HUES64 (cell line): ENCODE measurements around the gene EPS15.

ENCODE experiments used
- H3K27ac ChIP-seq: 2 replicates; pipeline ENCODE4 v1.7.0; 2013; ENCODE audit warnings: low read depth, low read length, inconsistent platforms
- H3K27me3 ChIP-seq: 2 replicates; pipeline ENCODE4 v1.6.1; 2013; ENCODE audit warnings: mild to moderate bottlenecking, low read length; ENCODE audit not compliant: insufficient read depth
- H3K36me3 ChIP-seq: 2 replicates; pipeline ENCODE4 v1.6.1; 2013; ENCODE audit warnings: mild to moderate bottlenecking, low read length; ENCODE audit not compliant: insufficient read depth
- H3K4me1 ChIP-seq: 2 replicates; pipeline ENCODE4 v1.6.1; 2013; ENCODE audit warnings: mild to moderate bottlenecking, low read length, moderate library complexity; ENCODE audit not compliant: insufficient read depth
- H3K4me3 ChIP-seq: 2 replicates; pipeline ENCODE4 v1.5.1; 2013; ENCODE audit warnings: mild to moderate bottlenecking, low read length, moderate library complexity
- H3K9ac ChIP-seq: 2 replicates; pipeline ENCODE4 v1.6.1; 2013; ENCODE audit warnings: mild to moderate bottlenecking, low read depth, low read length
- H3K9me3 ChIP-seq: 2 replicates; pipeline ENCODE4 v1.6.1; 2013; ENCODE audit warnings: low read depth, low read length; ENCODE audit not compliant: insufficient read depth
- WGBS: fragments of 150-250, 120-280 bp; methylation state at CpG from one replicate; pipeline ENCODE4 v1.1.7; 2013; ENCODE audit warnings: missing lambda C conversion rate; 5-methylcytosine and 5-hydroxymethylcytosine counted together

EPS15 gene

GRCh38 chr1:51320967-51321923, 197.8 kb downstream of the EPS15 start:
- no peaks in the 10 kb centered on the region for H3K4me1 ChIP-seq
- no peak overlapping the region for H3K9ac ChIP-seq
- H3K27me3 ChIP-seq = no peaks in the 10 kb centered on the region
- no peak overlapping the region for H3K27ac ChIP-seq
- no peaks in the 10 kb centered on the region for H3K36me3 ChIP-seq
- H3K4me3 ChIP-seq = no peak overlapping the region
- H3K9me3 ChIP-seq = no peaks in the 10 kb centered on the region
- WGBS = 96% methylated on average over 11 of the region's 11 CpGs

- H3K27me3 ChIP-seq = no peaks in the 10 kb centered on the region
- H3K4me1 ChIP-seq = no peaks in the 10 kb centered on the region
- WGBS = 86% methylated on average over 7 of the region's 7 CpGs
- no peak overlapping the region for H3K9ac ChIP-seq
- no peak overlapping the region for H3K4me3 ChIP-seq
- no peaks in the 10 kb centered on the region for H3K36me3 ChIP-seq
- H3K27ac ChIP-seq = no peak overlapping the region
- H3K9me3 ChIP-seq = no peaks in the 10 kb centered on the region
These were observed 201.3 kb downstream of the EPS15 start for GRCh38 chr1:51317798-51318197.

DNA sequence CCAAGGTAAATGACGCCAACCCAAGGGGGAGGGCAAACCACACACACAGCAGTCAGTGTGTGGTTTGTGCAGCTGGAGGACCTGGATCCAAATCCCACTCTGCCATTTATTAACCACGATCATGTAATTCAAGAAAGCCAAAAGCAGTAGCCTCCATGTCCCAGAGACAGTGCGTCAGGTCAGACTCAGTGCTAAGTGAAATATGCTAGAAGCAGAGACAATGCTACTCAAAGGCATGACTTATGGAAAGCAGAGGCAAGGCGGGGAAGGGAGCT, 202.3 kb downstream of the EPS15 start:
- no peaks in the 10 kb centered on the region for H3K36me3 ChIP-seq
- no peaks in the 10 kb centered on the region for H3K27me3 ChIP-seq
- H3K4me3 ChIP-seq = no peak overlapping the region
- 80% methylated on average over 3 of the region's 4 CpGs for WGBS
- no peaks in the 10 kb centered on the region for H3K9me3 ChIP-seq
- H3K27ac ChIP-seq = no peak overlapping the region
- H3K9ac ChIP-seq = no peak overlapping the region
- H3K4me1 ChIP-seq = no peaks in the 10 kb centered on the region

GRCh38 chr1:51316113-51316845, 202.8 kb downstream of the EPS15 start:
- Histone ChIP-seq H3K27me3 (no peaks in the 10 kb centered on the region), H3K9me3 (no peaks in the 10 kb centered on the region), H3K9ac (no peak overlapping the region), H3K36me3 (no peaks in the 10 kb centered on the region), H3K4me1 (no peaks in the 10 kb centered on the region), H3K27ac (no peak overlapping the region), H3K4me3 (no peak overlapping the region)
- WGBS = 90% methylated on average over 9 of the region's 9 CpGs

DNA sequence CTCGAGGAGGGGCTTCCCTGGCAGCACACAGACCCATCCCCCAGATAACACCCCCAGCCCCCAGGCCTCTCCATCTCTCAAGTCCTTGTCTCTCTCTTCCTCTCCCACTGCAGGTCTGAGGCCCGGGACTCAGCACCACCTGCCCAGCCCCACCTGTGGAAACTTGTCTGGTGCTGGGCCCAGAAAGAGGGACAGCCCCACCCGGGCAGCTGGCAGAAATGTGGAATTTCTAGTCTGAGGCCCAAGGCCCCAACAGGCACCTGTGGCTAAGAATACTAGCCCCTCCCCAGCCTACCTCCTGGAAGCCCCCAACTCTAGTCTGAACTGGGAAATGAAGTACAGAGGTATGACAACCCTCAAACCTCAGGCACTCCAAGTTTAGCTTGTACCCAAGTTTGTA, 204.1 kb downstream of the EPS15 start:
- WGBS = 74% methylated on average over 3 of the region's 3 CpGs
- no peak overlapping the region for H3K9ac ChIP-seq

GRCh38 chr1:51313961-51314777, 204.9 kb downstream of the EPS15 start:
- Histone ChIP-seq H3K9me3 (no peaks in the 10 kb centered on the region), H3K4me1 (no peaks in the 10 kb centered on the region), H3K9ac (no peak overlapping the region), H3K27me3 (no peaks in the 10 kb centered on the region), H3K36me3 (no peaks in the 10 kb centered on the region), H3K4me3 (no peak overlapping the region), H3K27ac (no peak overlapping the region)
- WGBS = 84% methylated on average over 12 of the region's 12 CpGs

More for the DNA sequence above, 204.1 kb downstream of the EPS15 start:
- Histone ChIP-seq H3K27me3 (no peaks in the 10 kb centered on the region), H3K9me3 (no peaks in the 10 kb centered on the region), H3K36me3 (no peaks in the 10 kb centered on the region), H3K4me3 (no peak overlapping the region), H3K27ac (no peak overlapping the region), H3K4me1 (no peaks in the 10 kb centered on the region)

DNA sequence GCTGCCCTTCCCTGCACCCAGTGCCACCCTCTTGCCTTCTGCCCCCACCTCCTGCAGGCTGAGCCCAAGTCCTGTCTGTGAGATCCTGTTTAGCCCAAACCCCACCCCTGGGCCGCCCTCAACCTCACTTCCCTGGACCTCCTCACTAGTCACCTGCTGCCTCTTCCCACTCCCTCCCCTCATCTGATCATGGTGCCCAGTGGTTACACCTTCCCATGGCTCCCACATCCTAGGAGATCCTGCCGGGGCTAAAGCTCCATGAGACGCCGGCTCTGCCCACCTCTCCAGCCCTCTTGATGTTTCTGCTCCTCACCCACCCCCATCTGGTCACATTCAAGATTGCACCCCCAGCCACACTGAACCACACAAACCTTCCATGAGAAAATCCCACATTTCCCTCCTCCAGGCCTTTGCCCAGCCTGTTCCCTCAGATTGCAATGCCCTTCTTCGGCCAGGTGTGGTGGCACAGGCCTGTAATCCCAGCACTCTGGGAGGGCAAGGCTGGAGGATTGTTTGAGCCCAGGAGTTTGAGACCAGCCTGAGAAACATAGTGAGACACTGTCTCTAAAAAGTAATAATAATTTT, 205.7 kb downstream of the EPS15 start:
- no peak overlapping the region for H3K27ac ChIP-seq
- no peaks in the 10 kb centered on the region for H3K4me1 ChIP-seq
- 89% methylated on average over 5 of the region's 5 CpGs for WGBS

DNA sequence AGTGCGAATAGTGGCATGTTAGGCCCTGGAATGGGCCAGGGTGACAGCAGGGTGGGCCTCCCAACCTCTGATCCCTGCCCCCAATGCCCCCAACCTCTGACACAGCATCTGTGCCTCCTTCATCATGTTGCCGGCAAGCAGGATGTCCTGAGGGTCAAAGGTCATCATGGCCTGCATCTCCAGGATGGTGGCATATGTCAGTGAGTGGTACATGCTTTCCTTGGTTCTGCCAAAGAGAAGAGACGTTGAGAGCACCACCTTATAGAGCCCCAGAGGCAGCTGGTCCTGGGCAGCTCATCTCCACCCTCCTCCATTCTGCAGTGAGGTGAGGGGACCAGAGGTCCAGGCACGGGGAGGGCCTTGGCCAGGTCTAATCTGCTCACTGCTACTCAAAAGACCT, 206.3 kb downstream of the EPS15 start:
- no peaks in the 10 kb centered on the region for H3K9me3 ChIP-seq
- 95% methylated on average over 4 of the region's 4 CpGs for WGBS
- H3K4me1 ChIP-seq = no peaks in the 10 kb centered on the region
- no peak overlapping the region for H3K9ac ChIP-seq
- H3K36me3 ChIP-seq = no peaks in the 10 kb centered on the region
- H3K27me3 ChIP-seq = no peaks in the 10 kb centered on the region
- no peak overlapping the region for H3K27ac ChIP-seq
- H3K4me3 ChIP-seq = no peak overlapping the region

More for the DNA sequence above, 205.7 kb downstream of the EPS15 start:
- H3K4me3 ChIP-seq = no peak overlapping the region
- H3K9ac ChIP-seq = no peak overlapping the region
- no peaks in the 10 kb centered on the region for H3K27me3 ChIP-seq
- H3K9me3 ChIP-seq = no peaks in the 10 kb centered on the region
- no peaks in the 10 kb centered on the region for H3K36me3 ChIP-seq

DNA sequence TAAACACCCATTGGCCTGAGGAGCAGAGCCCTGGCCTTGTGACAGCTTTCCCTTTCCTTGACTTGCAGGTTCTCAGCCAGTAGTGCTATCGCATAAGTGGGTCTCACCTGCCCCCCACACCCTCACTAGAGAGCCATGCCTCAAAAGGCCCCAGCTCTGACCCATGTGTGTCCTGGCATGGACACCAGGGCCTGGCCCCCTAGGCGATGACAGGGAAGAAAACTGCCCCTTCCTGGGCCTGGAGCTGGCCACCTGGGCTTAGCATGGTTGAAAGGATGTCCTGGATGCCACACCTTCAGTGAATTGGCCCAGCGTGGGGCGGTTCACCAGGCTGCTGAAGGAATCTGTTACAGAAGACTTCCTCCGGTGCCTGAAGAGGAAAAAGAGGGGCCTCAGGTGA, 207.2 kb downstream of the EPS15 start:
- H3K27ac ChIP-seq = no peak overlapping the region
- no peaks in the 10 kb centered on the region for H3K36me3 ChIP-seq
- H3K27me3 ChIP-seq = no peaks in the 10 kb centered on the region
- no peak overlapping the region for H3K9ac ChIP-seq
- no peak overlapping the region for H3K4me3 ChIP-seq
- H3K9me3 ChIP-seq = no peaks in the 10 kb centered on the region
- whole genome bisulfite sequencing = 90% methylated on average over 5 of the region's 5 CpGs
- no peaks in the 10 kb centered on the region for H3K4me1 ChIP-seq

- 87% methylated on average over 15 of the region's 15 CpGs for WGBS
- no peaks in the 10 kb centered on the region for H3K9me3 ChIP-seq
- H3K4me1 ChIP-seq = no peaks in the 10 kb centered on the region
- no peak overlapping the region for H3K4me3 ChIP-seq
- no peaks in the 10 kb centered on the region for H3K27me3 ChIP-seq
- no peaks in the 10 kb centered on the region for H3K36me3 ChIP-seq
- H3K9ac ChIP-seq = no peak overlapping the region
- H3K27ac ChIP-seq = no peak overlapping the region
These were observed 208.0 kb downstream of the EPS15 start for GRCh38 chr1:51310871-51311613.
